Breast epithelium (tissue), 4 donors: ENCODE results near the gene NUP210. TPM values are rescaled to one million over a fixed set of nuclear protein-coding genes. Genes with fewer than 3 reads are reported as not detected.

Experiments used
- DNase-seq, 2 donors: peaks; one replicate each; pipeline ENCODE4 v3.0.0-alpha.2; 2019; ENCODE audit warnings: low spot score in 2 of 2
- H3K27ac ChIP-seq, 2 donors: fragments of 200-600 bp; sonication (generic) in 1 of 2; one replicate each; pipeline ENCODE4 v1.5.1; 2016 to 2019; ENCODE audit warnings: mild to moderate bottlenecking in 1 of 2
- H3K27me3 ChIP-seq, 2 donors: fragments of 200-600 bp; sonication (generic) in 1 of 2; one replicate each; pipeline versions ENCODE4 v1.5.1 to v1.6.0; 2017 to 2019; ENCODE audit warnings: control low read depth in 1 of 2, mild to moderate bottlenecking in 1 of 2
- H3K36me3 ChIP-seq: fragments of 200-600 bp; one replicate; pipeline ENCODE4 v1.5.1; 2019
- H3K4me1 ChIP-seq, 2 donors: fragments of 200-600 bp; sonication (generic); one replicate each; pipeline ENCODE4 v1.5.1; 2016 to 2019; ENCODE audit warnings: control low read depth in 1 of 2
- H3K4me3 ChIP-seq, 3 donors: fragments of 200-600 bp; sonication (generic); 1 replicate in 2 of 3; 2 replicates in 1 of 3; pipeline ENCODE4 v1.5.1; 2016 to 2019; ENCODE audit warnings: mild to moderate bottlenecking in 3 of 3, moderate library complexity in 2 of 3
- H3K9me3 ChIP-seq, 2 donors: fragments of 200-600 bp; sonication (generic) in 1 of 2; one replicate each; pipeline ENCODE4 v1.5.1; 2016 to 2019; ENCODE audit warnings: control low read depth in 1 of 2
- POLR2A ChIP-seq: fragments of 450-650 bp; IDR thresholded peaks from one replicate; pipeline ENCODE4 v1.6.1; 2016; ENCODE audit warnings: antibody characterized with exemption, mild to moderate bottlenecking, moderate library complexity
- POLR2AphosphoS5 ChIP-seq, 3 donors: sonication (generic); formaldehyde crosslinking; IDR thresholded peaks; one replicate each; pipeline ENCODE4 v1.6.1; 2017; ENCODE audit warnings: antibody characterized with exemption in 3 of 3
- intact Hi-C: fragments of 100-400 bp; cut with DNase I; formaldehyde crosslinking; loops from one replicate; pipeline ENCODE4 v1.15.1; 2023; ENCODE audit warnings: low total_unique reads
- total RNA-seq, 3 donors: library from RNA; depleted of rRNA; stranded (reverse); fragments of >200 nt; gene quantifications; one replicate each; pipeline ENCODE4 v1.1.0, GENCODE V29; 2016
- TF ChIP-seq, protein P1 (sequence below), 3 donors: fragments of 450-650 bp; IDR thresholded peaks; one replicate each; pipeline ENCODE4 v1.5.1; 2016 to 2017; ENCODE audit warnings: antibody characterized with exemption in 3 of 3, mild to moderate bottlenecking in 3 of 3, moderate library complexity in 3 of 3

Gene NUP210
- total RNA-seq, 3 donors from 2014 or later, result 2.2 to 15.2 (median 14.7) TPM

DNA sequence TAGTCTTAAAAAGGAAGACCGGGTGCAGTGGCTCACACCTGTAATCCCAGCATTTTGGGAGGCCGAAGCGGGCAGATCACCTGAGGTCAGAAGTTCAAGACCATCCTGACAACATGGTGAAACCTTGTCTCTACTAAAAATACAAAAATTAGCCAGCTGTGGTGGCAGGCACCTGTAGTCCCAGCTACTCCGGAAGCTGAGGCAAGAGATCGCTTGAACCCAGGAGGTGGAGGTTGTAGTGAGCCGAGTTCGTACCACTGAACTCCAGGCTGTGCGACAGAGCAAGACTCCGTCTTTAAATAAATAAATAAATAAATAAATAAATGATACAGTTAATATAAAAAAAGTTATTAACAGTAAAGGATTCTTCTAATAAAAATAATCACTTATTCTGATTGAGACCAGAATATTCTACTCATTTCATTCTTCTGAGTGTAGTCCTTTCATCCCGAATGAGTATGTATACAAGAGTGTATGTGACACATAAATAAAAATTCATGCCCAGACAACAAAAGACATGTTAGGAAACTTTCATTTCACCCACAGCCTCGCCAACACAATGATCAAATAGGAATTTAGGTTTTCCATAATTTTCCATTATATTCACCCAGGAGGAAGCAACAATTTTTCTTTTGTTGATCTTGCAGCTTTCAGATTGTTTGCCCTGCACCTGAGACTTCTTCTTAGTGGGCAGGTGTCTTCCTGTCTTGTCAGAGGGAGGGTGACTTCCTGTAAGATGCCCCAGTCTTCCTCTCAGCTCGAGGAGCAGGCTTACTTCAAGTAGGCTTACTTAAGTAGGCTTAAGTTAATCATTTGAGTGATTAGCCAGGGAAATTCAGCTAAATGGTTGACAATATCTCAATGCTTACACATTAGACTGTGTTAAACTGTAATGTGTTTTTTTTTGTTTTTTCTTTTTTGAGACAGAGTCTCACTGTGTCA is 7.8 kb upstream of the NUP210 start:
- Histone ChIP-seq H3K4me3 (no peak overlapping the region), H3K27me3 (no peaks in the 10 kb centered on the region), H3K9me3 (peaks cover 0 to 6% of the 10 kb centered on the region in 2 donors), H3K4me1 (no peaks in the 10 kb centered on the region), H3K27ac (no peak overlapping the region), H3K36me3 (no peaks in the 10 kb centered on the region)
- DNase-seq, result no peak
- intact Hi-C loops, result no loop called here
- TF ChIP-seq POLR2AphosphoS5 (IDR thresholded peaks at IDR 0.05) (no peak), POLR2A (no peak)
- TF ChIP-seq, protein P1, sequence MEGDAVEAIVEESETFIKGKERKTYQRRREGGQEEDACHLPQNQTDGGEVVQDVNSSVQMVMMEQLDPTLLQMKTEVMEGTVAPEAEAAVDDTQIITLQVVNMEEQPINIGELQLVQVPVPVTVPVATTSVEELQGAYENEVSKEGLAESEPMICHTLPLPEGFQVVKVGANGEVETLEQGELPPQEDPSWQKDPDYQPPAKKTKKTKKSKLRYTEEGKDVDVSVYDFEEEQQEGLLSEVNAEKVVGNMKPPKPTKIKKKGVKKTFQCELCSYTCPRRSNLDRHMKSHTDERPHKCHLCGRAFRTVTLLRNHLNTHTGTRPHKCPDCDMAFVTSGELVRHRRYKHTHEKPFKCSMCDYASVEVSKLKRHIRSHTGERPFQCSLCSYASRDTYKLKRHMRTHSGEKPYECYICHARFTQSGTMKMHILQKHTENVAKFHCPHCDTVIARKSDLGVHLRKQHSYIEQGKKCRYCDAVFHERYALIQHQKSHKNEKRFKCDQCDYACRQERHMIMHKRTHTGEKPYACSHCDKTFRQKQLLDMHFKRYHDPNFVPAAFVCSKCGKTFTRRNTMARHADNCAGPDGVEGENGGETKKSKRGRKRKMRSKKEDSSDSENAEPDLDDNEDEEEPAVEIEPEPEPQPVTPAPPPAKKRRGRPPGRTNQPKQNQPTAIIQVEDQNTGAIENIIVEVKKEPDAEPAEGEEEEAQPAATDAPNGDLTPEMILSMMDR (IDR thresholded peaks at IDR 0.05), result no peak

DNA sequence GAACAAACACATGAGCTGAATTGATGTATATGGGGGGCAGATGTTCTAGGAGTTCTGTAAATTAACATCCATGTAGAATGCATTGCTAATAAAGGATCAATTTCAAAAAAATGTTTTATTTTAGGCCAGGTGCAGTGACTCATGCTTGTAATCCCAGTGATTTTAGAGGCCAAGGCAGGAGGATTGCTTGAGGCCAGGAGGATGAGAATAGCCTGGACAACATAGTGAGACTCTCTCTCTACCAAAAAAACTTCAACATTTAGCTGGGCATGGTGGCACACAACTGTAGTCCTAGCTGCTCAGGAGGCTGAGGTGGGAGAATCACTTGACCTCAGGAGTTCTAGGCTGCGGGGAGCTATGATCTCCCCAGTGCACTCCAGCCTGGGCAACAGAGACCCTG is 6.5 kb upstream of the NUP210 start:
- H3K27ac ChIP-seq, result no peak overlapping the region
- H3K27me3 ChIP-seq, result no peaks in the 10 kb centered on the region
- H3K9me3 ChIP-seq, result peaks cover 0 to 6% of the 10 kb centered on the region in 2 donors
- no peak for DNase-seq
- TF ChIP-seq POLR2A (no peak), POLR2AphosphoS5 (IDR thresholded peaks at IDR 0.05) (no peak)
- TF ChIP-seq, protein P1 (IDR thresholded peaks at IDR 0.05), result no peak
- intact Hi-C loops, result no loop called here
- H3K4me1 ChIP-seq, result no peaks in the 10 kb centered on the region
- H3K36me3 ChIP-seq, result no peaks in the 10 kb centered on the region
- no peak overlapping the region for H3K4me3 ChIP-seq

DNA sequence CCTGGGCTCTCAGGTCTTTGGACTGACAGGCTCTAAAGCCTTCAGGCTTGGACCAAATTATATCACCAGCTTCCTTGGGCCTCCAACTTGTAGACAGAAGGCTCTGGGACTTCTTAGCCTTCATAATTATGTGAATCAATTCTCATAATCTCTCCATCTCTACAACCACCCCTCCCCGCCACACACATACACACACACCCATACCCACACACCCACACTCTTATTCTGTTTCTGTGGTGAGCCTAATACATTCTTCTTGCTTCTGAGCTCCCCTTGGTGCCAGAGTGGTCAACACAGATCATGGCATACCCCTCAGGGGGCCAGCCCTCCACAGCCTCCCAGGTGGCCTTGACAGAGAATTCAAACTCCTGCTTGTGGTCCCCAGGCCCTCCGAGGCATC is 5.6 kb upstream of the NUP210 start:
- Histone ChIP-seq H3K27me3 (no peaks in the 10 kb centered on the region), H3K27ac (no peak overlapping the region), H3K9me3 (no peaks in the 10 kb centered on the region), H3K4me1 (no peaks in the 10 kb centered on the region), H3K36me3 (no peaks in the 10 kb centered on the region), H3K4me3 (no peak overlapping the region)
- intact Hi-C loops, result no loop called here
- TF ChIP-seq POLR2AphosphoS5 (IDR thresholded peaks at IDR 0.05) (no peak), POLR2A (no peak)
- TF ChIP-seq, protein P1 (IDR thresholded peaks at IDR 0.05), result no peak
- DNase-seq, result no peak

DNA sequence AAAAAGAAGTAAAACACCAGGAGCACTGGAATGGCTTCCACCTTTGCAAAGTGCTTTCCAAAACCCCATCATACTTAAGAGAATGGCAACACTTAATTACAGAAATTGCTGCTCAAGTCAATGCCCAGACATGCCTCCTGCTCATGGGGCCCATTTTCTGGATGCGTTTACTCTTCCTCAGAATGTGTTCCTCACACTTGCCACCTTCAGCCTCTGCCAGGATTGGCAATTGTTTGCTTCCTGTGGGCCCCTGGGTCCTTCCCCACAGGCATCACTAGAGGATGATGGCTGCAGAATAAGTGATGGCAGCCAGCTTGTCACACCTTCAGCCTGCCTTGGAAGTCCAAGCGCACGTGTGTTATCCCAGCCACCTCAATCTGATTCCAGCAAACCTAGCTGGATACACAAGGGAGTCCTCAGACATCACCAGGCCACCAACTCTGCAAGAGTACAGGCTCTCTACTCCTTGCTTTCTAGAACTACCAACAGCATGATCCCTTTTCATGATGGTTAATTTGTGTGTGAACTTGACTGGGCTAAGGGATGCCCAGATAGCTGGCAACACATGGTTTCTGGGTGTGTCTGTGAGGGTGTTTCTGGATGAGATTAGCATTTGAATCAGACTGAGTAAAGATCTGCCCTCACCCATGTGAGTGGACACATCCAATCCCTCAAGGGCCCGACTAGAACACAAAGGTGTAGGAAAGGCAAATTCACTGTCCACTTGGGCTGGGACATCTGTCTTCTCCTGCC is 4.9 kb upstream of the NUP210 start:
- no peak overlapping the region for H3K27ac ChIP-seq
- intact Hi-C loops, result no loop called here
- H3K27me3 ChIP-seq, result no peaks in the 10 kb centered on the region
- H3K9me3 ChIP-seq, result no peaks in the 10 kb centered on the region
- no peak overlapping the region for H3K4me3 ChIP-seq
- no peaks in the 10 kb centered on the region for H3K36me3 ChIP-seq
- no peaks in the 10 kb centered on the region for H3K4me1 ChIP-seq
- TF ChIP-seq POLR2A, result no peak
- TF ChIP-seq, protein P1 (IDR thresholded peaks at IDR 0.05), result no peak
- no peak for TF ChIP-seq POLR2AphosphoS5 (IDR thresholded peaks at IDR 0.05)
- no peak for DNase-seq
